ENCODE measurements around the gene OR9G1. TPM values are rescaled to one million over a fixed set of nuclear protein-coding genes. Genes with fewer than 3 reads are reported as not detected.

Gene OR9G1
- total RNA-seq (not detected), polyA plus RNA-seq (not detected)
- long read RNA-seq, donor 1: 0 reads
- long read RNA-seq, donor 2: 0 reads
- long read RNA-seq, donor 3: 0 reads

- WGBS, 3 donors: 87 to 92% (median 91%) methylated on average over 1 of the region's 1 CpG
- H3K27me3 ChIP-seq: no peaks in the 10 kb centered on the region
- intact Hi-C loops (cut with DNase I): no loop called here
- no peak within 1 kb of the TSS for H3K27ac ChIP-seq
- TF ChIP-seq CTCF (IDR thresholded peaks at IDR 0.05) (no peak), EP300 (IDR thresholded peaks at IDR 0.05) (no peak), POLR2A (IDR thresholded peaks at IDR 0.05) (no peak)
- H3K9me3 ChIP-seq: no peaks in the 10 kb centered on the region
- no peak within 1 kb of the TSS for H3K4me3 ChIP-seq
- DNase-seq: no peak
- H3K36me3 ChIP-seq: no peaks in the 10 kb centered on the region
- H3K4me1 ChIP-seq (ENCODE audit: insufficient read depth): no peaks in the 10 kb centered on the region
Measured at GRCh38 chr11:56698795-56699194, at the start of gene OR9G1. Gene OR9G1, plus strand, starts transcription at chr11:56699095. Its CDS starts 1,293 bp downstream, at chr11:56700388.

DNA sequence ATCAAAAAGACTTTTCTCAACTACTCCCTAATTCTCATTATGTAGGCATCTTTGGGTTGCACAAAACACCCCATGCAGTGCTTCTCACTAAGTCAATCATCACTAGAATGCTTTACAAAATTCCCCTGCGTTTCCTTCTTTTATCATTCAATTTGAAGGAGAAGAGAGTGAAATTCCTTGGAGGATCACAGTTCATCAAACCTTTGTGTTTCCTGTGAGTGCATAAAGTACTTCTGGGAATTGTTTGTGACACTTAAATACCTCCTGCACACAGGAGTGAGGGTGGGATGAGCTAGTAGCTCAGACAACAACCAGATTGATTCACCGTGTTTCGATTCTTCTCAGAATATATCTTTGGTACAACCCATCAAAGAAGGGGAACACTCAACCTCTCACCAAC, 39.1 kb upstream of the OR9G1 start:
- no peak for DNase-seq
- Histone ChIP-seq H3K4me3 (no peak overlapping the region), H3K36me3 (no peaks in the 10 kb centered on the region), H3K27me3 (no peaks in the 10 kb centered on the region), H3K27ac (no peak overlapping the region), H3K4me1 (ENCODE audit: insufficient read depth) (no peaks in the 10 kb centered on the region), H3K9me3 (no peaks in the 10 kb centered on the region)
- 14 to 18% (median 16%) methylated on average over 3 of the region's 3 CpGs for WGBS, 3 donors
- intact Hi-C loops (cut with DNase I): loop anchor here in 1 of 4 donors (10.0 kb wide), 1 partner anchor 1695 kb away; the partner anchor contains the start of gene OR5B17
- TF ChIP-seq EP300 (IDR thresholded peaks at IDR 0.05) (no peak), POLR2A (IDR thresholded peaks at IDR 0.05) (no peak), CTCF (IDR thresholded peaks at IDR 0.05) (no peak)

DNA sequence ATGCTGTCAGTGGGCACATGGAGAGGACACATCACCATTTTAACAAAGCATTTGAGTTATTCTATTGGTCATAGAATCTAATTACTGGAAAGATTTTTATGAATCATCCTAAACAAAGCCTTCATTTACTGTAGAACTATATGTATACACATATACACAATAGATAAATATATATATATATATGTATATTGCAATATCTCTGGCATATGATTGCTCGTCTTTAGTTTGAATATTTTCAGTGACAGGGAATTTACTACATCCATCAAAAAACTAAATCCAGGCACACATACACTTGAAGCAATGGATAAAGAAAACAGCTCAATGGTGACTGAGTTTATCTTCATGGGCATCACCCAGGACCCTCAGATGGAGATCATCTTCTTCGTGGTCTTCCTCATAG, 35.5 kb upstream of the OR9G1 start, which contains the start of gene OR5AR1:
Gene OR5AR1 (plus strand): TSS at position 301 of the 400 bp plus-strand sequence. CDS start 0 bp downstream, at position 301.
- no peak within 1 kb of the TSS for H3K4me3 ChIP-seq
- H3K4me1 ChIP-seq (ENCODE audit: insufficient read depth): no peaks in the 10 kb centered on the region
- H3K27me3 ChIP-seq: no peaks in the 10 kb centered on the region
- H3K27ac ChIP-seq: no peak within 1 kb of the TSS
- intact Hi-C loops (cut with DNase I): loop anchor here in 1 of 4 donors (10.0 kb wide), 1 partner anchor 1691 kb away; the partner anchor contains the start of gene OR5B17
- no peaks in the 10 kb centered on the region for H3K9me3 ChIP-seq
- DNase-seq: no peak
- TF ChIP-seq POLR2A (IDR thresholded peaks at IDR 0.05) (no peak), CTCF (IDR thresholded peaks at IDR 0.05) (no peak), EP300 (IDR thresholded peaks at IDR 0.05) (no peak)
- H3K36me3 ChIP-seq: no peaks in the 10 kb centered on the region
- 67 to 82% (median 67%) methylated on average over 2 of the region's 2 CpGs for WGBS, 3 donors

GRCh38 chr11:56670984-56671383, 27.9 kb upstream of the OR9G1 start:
- Histone ChIP-seq H3K36me3 (no peaks in the 10 kb centered on the region), H3K4me1 (ENCODE audit: insufficient read depth) (no peaks in the 10 kb centered on the region), H3K9me3 (no peaks in the 10 kb centered on the region), H3K4me3 (no peak overlapping the region), H3K27me3 (no peaks in the 10 kb centered on the region), H3K27ac (no peak overlapping the region)
- DNase-seq: no peak
- WGBS, 3 donors: 76 to 85% (median 76%) methylated on average over 2 of the region's 2 CpGs
- intact Hi-C loops (cut with DNase I): no loop called here
- no peak for TF ChIP-seq POLR2A (IDR thresholded peaks at IDR 0.05)
- TF ChIP-seq CTCF (IDR thresholded peaks at IDR 0.05): no peak
- TF ChIP-seq EP300 (IDR thresholded peaks at IDR 0.05): no peak
